LNCaP clone FGC (cell line): ENCODE data around the gene EXOC8.
A peak's percentile ranks its signal among the peaks of the same experiment; 100 is the strongest.

Experiments
- DNase-seq: peaks from one replicate; pipeline ENCODE4 v3.0.0-alpha.2; 2011; ENCODE audit warnings: low read depth
- H3K4me3 ChIP-seq: 2 replicates; pipeline ENCODE4 v1.5.1; 2011; ENCODE audit warnings: mild to moderate bottlenecking, low read depth, low read length, control low read depth
- TF ChIP-seq, protein P1 (sequence below): IDR thresholded peaks from 2 replicates; pipeline ENCODE4 v1.5.1; 2012; ENCODE audit warnings: mild to moderate bottlenecking; ENCODE audit not compliant: control insufficient read depth, insufficient read depth; ENCODE audit errors: extremely low read depth

EXOC8 gene

DNA sequence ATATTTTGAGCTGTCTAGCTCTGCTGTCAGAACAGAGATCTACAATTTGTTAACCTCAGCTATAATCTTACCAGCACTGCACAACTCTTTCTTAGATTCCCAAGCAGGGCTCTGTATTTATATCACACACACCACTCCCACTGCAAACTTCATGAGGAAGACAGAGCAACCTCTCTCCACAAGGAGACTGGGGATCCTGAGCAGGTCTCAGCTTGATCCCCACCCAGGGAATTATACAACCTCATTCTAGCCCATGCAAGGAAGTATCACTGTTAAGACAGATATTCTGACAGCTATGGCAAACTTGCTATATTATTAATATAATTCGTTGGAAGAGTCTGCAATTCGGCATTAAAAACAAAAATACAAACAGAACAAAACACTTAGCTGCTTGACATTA lies 44.1 kb upstream of the EXOC8 start:
- TF ChIP-seq, protein P1, sequence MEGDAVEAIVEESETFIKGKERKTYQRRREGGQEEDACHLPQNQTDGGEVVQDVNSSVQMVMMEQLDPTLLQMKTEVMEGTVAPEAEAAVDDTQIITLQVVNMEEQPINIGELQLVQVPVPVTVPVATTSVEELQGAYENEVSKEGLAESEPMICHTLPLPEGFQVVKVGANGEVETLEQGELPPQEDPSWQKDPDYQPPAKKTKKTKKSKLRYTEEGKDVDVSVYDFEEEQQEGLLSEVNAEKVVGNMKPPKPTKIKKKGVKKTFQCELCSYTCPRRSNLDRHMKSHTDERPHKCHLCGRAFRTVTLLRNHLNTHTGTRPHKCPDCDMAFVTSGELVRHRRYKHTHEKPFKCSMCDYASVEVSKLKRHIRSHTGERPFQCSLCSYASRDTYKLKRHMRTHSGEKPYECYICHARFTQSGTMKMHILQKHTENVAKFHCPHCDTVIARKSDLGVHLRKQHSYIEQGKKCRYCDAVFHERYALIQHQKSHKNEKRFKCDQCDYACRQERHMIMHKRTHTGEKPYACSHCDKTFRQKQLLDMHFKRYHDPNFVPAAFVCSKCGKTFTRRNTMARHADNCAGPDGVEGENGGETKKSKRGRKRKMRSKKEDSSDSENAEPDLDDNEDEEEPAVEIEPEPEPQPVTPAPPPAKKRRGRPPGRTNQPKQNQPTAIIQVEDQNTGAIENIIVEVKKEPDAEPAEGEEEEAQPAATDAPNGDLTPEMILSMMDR, result no peak
- no peak overlapping the region for H3K4me3 ChIP-seq
- DNase-seq, result no peak

DNA sequence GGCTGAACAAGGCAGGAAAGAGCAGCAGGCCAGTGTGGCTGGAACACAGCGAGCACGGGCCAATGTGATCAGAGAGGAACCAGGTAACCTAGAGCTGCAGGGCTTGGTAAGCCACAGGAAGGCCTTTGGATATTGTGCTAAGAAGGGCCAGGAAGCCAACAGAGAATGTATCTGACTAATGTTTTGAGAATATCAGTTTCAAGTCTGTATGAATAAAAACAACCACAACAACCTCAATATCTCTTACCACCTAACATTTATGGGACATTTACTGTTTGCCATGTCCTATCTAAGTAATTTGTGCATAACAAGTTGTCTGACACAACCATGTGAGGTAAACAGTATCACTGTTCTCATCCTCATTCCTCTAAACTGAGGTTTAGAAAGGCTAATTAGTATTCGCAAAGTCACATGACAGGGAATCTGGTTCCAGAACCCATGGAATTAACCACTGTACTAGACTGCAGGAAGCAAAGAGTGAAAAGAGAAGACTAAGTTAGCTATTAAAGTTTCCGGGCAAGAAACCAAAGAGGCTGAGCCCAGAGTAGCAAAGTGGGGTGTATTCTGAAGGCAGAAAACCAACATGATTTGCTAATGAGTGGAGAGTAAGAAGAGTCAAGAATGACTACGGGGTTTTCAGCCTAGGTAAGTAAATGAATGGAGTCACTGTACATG lies 39.4 kb upstream of the EXOC8 start:
- no peak for DNase-seq
- no peak overlapping the region for H3K4me3 ChIP-seq
- TF ChIP-seq, protein P1, result no peak

DNA sequence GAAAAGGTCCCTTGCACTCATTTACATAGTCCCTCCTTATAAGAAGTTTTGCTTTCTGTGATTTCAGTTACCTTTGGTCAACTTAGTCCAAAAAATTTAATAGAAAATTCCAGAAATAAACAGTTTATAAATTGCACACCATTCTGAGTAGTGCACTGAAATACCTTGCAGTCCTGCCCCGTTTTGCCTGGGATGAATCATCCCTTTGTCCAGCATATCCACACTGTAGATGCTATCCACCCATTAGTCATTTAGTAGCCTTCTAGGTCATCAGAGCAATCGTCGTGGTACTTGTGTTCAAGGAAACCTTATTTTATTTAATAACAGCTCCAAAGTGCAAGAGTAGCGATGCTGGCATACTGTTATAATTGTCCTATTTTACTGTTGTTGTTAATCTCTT lies 38.4 kb upstream of the EXOC8 start:
- H3K4me3 ChIP-seq, result no peak overlapping the region
- DNase-seq, result no peak
- TF ChIP-seq, protein P1, result no peak

DNA sequence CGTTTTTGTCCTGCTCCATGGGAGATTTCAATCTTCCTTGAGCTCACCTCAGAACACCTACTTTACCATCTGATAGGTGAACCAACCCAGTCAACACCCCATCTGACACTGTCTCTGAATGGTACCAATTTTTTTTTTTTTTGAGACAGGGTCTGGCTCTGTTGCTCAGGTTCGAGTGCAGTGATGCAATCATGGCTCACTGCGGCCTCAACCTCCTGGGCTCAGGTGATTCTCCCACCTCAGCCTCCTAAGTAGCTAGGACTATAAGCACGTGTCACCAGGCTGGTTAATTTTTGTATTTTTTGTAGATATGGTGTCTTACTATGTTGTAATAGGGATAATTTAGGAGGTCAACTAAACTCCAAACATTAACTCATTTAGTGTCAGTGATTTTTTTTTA lies 36.7 kb upstream of the EXOC8 start:
- TF ChIP-seq, protein P1, result no peak
- DNase-seq, result no peak
- H3K4me3 ChIP-seq, result no peak overlapping the region

DNA sequence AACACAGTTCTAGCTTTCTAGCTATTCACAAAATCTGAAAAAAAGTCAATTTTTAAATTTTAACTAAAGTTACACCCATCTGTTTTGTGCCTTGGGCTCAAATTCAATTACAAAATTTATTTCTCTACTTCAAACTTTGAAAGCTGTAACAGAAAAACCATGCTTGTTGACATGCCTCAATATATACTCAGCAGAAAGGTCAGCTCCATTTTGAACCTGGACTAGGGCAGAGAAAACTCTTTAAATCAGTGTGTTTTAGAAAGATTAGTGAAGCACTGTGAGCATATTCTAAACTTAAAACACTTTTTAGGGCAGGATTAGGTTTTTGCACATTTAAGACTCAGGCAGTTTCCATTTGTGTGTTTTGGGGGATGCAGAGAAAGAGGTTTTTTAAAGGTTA lies 34.8 kb upstream of the EXOC8 start:
- H3K4me3 ChIP-seq, result no peak overlapping the region
- no peak for DNase-seq
- TF ChIP-seq, protein P1, result no peak

DNA sequence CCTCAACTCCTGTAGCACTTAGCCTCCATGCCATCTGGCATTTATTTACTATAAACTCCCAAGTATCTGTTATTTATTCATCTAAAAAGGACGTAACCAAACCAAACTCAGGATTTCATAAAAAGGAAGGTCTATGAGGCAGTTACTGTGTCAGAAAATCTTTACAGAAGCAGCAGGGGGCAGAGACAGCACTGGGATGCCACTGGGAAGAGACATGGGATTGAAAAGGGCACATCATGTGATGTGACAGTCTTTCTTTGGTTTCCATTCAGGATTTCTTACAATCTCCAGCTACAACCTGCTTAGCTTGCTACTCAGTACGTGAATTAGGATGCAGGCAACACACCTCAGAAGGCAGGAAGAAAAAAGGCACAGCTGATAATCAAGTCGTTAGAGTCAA lies 31.6 kb upstream of the EXOC8 start:
- TF ChIP-seq, protein P1, result peak; percentile 25; the same call in 1 of the 2 replicates
- no peak for DNase-seq
- H3K4me3 ChIP-seq, result no peak overlapping the region

DNA sequence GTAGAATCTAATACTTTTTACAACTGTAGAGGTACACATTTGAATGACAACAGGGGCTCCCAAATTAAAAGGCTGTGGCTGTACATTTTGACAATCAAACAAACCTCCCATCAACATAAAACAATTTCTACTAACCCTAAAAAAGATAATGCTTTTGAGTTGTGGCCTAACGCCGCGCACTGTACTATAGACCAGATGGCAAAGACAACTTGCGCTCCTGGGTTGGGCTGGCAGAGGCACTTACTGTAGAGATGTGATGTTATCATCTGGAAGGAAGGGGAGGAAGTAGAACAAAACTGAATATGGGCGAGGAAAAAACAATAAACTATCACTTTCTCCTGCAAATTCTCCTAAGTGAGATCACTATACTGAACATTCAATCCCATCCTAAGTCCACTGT lies 26.5 kb upstream of the EXOC8 start:
- DNase-seq, result no peak
- TF ChIP-seq, protein P1, result no peak
- no peak overlapping the region for H3K4me3 ChIP-seq
